SK-N-MC (cell line): Measurements from ENCODE around the gene CRY2.

Source experiments
- DNase-seq: peaks from one replicate; pipeline ENCODE4 v3.0.0-alpha.2; 2011; ENCODE audit warnings: low read depth, low spot score
- H3K27ac ChIP-seq: fragments of 200-600 bp; sonication (generic); 2 replicates; pipeline ENCODE4 v1.5.1; 2016; ENCODE audit warnings: mixed run types
- H3K36me3 ChIP-seq: fragments of 200-600 bp; sonication (generic); 2 replicates; pipeline ENCODE4 v1.6.1; 2017; ENCODE audit warnings: antibody characterized with exemption, low read length, mixed read lengths; ENCODE audit not compliant: insufficient read depth
- H3K4me3 ChIP-seq: fragments of 200-600 bp; sonication (generic); 2 replicates; pipeline ENCODE4 v1.5.1; 2016
- H3K9ac ChIP-seq: fragments of 200-600 bp; sonication (generic); 2 replicates; pipeline ENCODE4 v1.8.0; 2017; ENCODE audit warnings: mixed run types, mixed read lengths; ENCODE audit not compliant: insufficient read length
- H3K9me3 ChIP-seq: fragments of 200-600 bp; sonication (generic); 2 replicates; pipeline ENCODE4 v1.6.1; 2017; ENCODE audit warnings: low read depth, mild to moderate bottlenecking, antibody characterized with exemption, low read length, moderate library complexity, mixed read lengths
- EZH2 ChIP-seq: fragments of 200-600 bp; sonication (generic); IDR thresholded peaks from one replicate; pipeline ENCODE4 v1.6.1; 2017; ENCODE audit warnings: antibody characterized with exemption
- FOXP2 ChIP-seq: optimal IDR thresholded peaks from 2 replicates; pipeline ENCODE3; 2011; ENCODE audit warnings: mild to moderate bottlenecking, moderate library complexity; ENCODE audit not compliant: insufficient read depth; ENCODE audit errors: extremely low read length, control extremely low read depth
- POLR2AphosphoS5 ChIP-seq: IDR thresholded peaks from 2 replicates; pipeline ENCODE4 v1.6.1; 2012; ENCODE audit warnings: mild to moderate bottlenecking, low read depth, low read length, borderline replicate concordance

Gene CRY2

DNA sequence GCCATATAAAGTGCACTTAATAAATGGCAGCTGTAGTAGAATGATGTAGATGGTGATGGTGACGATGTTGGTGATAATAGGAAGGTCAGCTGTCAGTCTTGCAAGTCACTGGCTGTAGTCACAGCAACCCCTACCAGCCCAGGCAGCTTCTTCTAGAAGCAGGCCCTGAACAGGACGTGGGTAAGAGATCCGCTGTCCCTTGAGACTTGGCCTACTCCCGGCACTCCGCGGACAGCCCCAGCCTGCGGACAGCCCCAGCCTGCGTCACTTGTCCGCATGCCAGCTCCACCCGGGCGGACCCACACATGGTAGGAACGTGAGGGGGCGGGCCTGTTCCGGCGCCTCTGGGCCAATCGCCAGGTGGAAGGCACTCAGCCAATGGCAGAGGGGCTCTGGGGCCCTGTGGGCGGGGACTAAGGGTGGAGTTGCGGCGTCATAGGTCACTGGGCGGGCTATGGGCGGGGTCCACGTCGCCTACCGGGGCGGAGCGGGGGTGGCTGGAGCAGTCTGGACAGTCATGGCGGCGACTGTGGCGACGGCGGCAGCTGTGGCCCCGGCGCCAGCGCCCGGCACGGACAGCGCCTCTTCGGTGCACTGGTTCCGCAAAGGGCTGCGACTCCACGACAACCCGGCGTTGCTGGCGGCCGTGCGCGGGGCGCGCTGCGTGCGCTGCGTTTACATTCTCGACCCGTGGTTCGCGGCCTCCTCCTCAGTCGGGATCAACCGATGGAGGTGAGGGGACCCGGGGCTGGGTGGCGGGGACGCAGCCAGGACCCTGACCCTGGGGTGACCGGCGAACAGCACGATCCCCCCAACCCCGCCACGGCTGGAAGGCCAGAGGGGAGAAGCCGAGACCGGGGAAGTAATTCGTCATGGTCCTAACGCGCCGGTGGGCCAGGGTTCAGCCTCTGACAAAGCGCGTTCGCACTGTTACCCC is at the start of gene CRY2:
Gene CRY2, plus strand, starts transcription at position 502 of the 937 bp plus-strand sequence. Its CDS starts 16 bp downstream, at position 518.
- H3K27ac ChIP-seq: no peak within 1 kb of the TSS
- H3K9ac ChIP-seq: peak within 1 kb of the TSS; percentile 75
- no peaks in the 10 kb centered on the region for H3K9me3 ChIP-seq
- peak; percentile 75 for DNase-seq
- peak within 1 kb of the TSS; percentile 95 for H3K4me3 ChIP-seq
- TF ChIP-seq POLR2AphosphoS5 (peak; percentile 85), FOXP2 (peak; percentile 23), EZH2 (no peak)
- H3K36me3 ChIP-seq: no peaks in the 10 kb centered on the region

DNA sequence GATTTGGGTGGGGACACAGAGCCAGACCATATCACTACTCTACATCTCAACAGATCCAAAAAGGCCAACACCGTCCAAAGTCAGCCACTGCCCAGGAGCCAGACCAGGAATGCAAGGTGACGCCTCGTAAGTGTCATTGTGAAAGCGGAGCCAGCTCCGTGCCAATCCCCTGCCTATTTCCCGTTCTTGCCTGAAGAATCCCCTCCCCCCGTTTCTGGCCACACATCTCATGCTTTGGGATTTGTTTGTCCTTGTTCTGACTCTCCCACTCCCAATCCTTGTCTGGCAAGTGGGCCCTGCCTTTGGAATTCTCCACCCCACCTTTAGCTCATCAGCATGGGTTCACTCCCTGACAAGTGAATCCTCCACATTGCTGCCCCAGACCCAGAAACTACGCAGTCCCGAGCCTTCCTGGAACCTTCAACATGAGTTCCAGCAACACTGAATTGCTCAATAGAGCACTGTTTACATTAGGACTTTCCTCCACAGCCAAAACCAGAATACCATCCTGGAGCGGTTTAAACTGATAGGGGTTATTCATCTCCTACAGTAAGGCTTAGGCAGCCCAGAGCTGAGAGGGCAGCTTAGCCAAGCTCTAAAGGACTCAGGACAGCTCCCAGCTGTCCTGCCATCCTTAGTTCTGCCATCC is 48.4 kb upstream of the CRY2 start:
- Histone ChIP-seq H3K4me3 (no peak overlapping the region), H3K36me3 (no peaks in the 10 kb centered on the region), H3K27ac (no peak overlapping the region), H3K9me3 (no peaks in the 10 kb centered on the region), H3K9ac (no peak overlapping the region)
- no peak for DNase-seq
- TF ChIP-seq FOXP2 (no peak), EZH2 (no peak), POLR2AphosphoS5 (no peak)

DNA sequence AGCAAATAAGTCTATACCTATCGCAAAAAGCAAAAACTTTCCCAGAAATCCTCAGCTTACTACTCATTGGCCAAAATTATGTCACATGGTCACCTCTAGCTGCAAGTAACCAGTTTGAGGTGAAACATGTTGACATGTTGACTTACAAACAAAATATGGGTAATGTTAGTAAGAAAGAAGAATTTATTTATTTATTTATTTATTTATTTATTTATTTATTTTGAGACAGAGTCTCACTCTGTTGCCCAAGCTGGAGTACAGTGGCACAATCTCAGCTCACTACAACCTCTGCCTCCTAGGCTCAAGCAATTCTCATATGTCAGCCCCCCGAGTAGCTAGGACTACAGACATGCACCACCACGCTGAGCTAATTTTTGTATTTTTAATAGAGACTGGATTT is 47.7 kb upstream of the CRY2 start:
- H3K9me3 ChIP-seq: no peaks in the 10 kb centered on the region
- H3K27ac ChIP-seq: no peak overlapping the region
- no peaks in the 10 kb centered on the region for H3K36me3 ChIP-seq
- DNase-seq: no peak
- no peak overlapping the region for H3K9ac ChIP-seq
- no peak for TF ChIP-seq FOXP2
- TF ChIP-seq POLR2AphosphoS5: no peak
- TF ChIP-seq EZH2: no peak
- no peak overlapping the region for H3K4me3 ChIP-seq

DNA sequence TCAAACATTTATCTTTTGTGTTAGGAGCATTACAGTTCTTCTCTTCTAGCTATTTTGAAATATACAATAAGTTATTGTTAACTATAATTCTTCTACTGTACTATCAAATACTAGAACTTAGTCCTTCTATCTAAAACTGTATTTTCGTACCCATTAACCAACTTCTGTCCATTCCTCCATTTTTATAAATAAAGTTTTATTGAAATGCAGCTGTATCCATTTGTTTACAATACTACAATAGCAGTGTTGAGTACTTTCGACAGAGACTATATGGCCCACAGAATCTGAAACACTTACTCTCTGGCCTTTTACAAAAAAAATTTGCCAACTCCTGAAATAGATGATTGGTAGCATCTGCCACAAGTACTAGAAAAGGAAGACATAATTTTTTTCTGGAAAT is 47.0 kb upstream of the CRY2 start:
- H3K36me3 ChIP-seq: no peaks in the 10 kb centered on the region

DNA sequence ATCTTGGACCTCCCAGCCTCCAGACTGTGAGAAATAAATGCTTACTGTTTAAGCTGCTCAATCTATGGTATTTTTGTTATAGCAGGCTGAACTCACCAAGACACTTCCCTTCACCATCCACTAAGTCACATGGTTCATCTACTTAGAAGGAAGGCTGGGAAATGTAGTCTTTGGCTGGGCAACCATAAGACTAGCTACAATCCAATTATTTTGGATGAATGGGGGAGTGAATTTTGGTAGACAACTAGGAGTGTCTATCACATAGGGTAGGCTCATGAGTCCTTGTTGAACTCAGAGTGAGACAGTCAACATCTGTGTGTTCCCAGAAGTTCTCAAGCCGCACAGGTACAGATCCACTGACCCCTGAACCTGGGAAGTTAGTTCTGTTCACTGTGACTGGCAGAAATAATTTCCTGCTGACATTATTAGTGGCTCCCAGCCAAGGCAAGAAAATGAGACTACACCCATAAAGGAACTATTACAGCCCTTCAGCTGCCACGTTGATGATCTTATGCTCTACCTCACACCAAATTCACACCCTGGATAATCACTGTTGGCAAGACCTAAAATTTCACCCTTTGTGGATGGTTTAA is 45.5 kb upstream of the CRY2 start:
- H3K36me3 ChIP-seq: no peaks in the 10 kb centered on the region
- H3K27ac ChIP-seq: no peak overlapping the region
- no peak overlapping the region for H3K9ac ChIP-seq
- H3K9me3 ChIP-seq: no peaks in the 10 kb centered on the region
- H3K4me3 ChIP-seq: no peak overlapping the region
- no peak for TF ChIP-seq POLR2AphosphoS5
- no peak for TF ChIP-seq EZH2
- TF ChIP-seq FOXP2: no peak
- no peak for DNase-seq

More for the DNA sequence above, 47.0 kb upstream of the CRY2 start:
- Histone ChIP-seq H3K9me3 (no peaks in the 10 kb centered on the region), H3K9ac (no peak overlapping the region), H3K27ac (no peak overlapping the region), H3K4me3 (no peak overlapping the region)
- TF ChIP-seq EZH2: no peak
- TF ChIP-seq POLR2AphosphoS5: no peak
- no peak for TF ChIP-seq FOXP2
- DNase-seq: no peak

DNA sequence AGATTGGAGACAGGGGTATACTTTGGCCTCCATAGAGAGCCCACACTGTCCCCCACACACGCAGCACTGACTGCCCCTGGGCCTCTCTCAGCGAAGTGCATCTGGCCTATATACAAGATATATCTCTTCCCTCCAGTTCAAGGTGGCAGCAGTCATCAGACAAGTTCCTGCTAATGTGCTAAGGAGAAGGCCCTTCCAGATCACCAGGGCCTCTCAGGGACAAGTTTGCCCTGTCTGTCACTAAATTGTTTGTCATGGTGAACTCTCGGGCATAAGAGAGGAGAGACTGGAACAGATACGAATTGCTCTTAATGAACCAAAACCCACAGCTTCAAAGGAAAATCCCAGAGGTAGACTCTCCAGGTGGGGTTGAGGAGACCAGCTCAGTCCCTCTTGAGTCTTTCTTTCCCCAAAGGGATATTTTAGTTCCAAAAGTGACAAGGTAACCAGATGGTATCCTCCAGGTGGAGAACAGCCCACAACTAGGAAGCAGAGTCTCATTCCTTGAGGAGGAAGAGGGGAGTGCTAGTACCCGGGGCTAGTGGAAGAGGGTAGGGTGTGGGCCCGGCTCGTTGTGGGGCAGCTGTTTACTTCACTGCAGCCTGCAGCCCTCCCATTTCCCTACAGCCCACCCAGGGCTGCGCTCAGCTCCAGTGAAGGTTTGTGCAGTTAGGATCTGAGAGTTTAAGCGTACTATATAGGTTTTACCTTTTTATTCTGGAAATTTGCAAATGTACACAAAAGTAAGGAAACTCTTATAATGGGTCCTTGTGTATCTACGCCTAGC is 44.6 kb upstream of the CRY2 start:
- DNase-seq: no peak
- Histone ChIP-seq H3K27ac (peak overlapping the region; percentile 64; the same call in 1 of the 2 replicates), H3K9ac (no peak overlapping the region), H3K4me3 (no peak overlapping the region), H3K9me3 (no peaks in the 10 kb centered on the region), H3K36me3 (no peaks in the 10 kb centered on the region)
- no peak for TF ChIP-seq EZH2
- no peak for TF ChIP-seq FOXP2
- no peak for TF ChIP-seq POLR2AphosphoS5

DNA sequence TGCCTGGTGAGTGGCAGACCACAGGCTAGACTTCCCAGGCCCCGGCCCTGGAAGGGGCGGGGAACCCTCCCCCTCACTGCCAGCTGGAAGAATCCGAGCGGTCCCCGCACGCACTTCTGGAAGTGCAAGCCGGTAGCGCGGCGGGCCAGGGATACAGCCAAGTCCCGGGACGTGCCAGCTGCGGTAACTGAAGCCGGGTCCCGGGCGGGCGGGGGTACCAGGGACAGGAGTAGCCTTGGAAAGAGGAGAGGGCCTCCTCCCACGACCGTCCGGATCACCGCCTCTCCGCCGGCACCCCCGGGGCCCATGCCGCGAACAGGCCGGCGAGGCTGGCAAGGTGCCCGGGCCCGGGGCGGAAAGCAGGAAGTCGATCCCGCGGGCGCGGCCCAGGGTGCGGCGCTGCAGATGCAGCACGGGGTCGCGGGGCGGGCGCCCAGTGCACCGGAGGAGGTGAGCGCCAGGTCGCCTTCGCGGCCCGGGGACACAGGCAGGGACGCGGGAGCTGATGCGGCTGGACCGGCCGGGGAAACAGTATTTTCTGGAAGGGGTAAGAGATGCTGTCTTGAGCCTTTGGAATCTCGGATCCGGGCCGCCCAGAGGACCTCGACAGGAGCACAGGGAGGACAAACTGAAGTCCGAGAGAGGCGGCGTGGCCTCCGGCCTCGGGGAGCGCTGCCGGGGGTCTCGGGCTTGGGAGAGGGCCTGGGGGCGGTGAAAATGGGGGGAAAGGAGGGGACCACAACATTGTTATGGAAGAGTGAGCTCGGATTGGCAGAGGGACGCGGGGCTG is 43.1 kb upstream of the CRY2 start:
- H3K9ac ChIP-seq: peak overlapping the region; percentile 59
- no peak overlapping the region for H3K27ac ChIP-seq
- TF ChIP-seq EZH2 (no peak), POLR2AphosphoS5 (no peak), FOXP2 (no peak)
- no peak for DNase-seq
- H3K4me3 ChIP-seq: peak overlapping the region; percentile 83
- no peaks in the 10 kb centered on the region for H3K9me3 ChIP-seq
- no peaks in the 10 kb centered on the region for H3K36me3 ChIP-seq
